ENCODE data around the gene LAMA2. TPM values are rescaled to one million over a fixed set of nuclear protein-coding genes. Genes with fewer than 3 reads are reported as not detected.

The LAMA2 gene
- total and polyA plus RNA-seq, 3 donors from 2014 or later = 25.9 to 94.8 (median 56.0) TPM

DNA sequence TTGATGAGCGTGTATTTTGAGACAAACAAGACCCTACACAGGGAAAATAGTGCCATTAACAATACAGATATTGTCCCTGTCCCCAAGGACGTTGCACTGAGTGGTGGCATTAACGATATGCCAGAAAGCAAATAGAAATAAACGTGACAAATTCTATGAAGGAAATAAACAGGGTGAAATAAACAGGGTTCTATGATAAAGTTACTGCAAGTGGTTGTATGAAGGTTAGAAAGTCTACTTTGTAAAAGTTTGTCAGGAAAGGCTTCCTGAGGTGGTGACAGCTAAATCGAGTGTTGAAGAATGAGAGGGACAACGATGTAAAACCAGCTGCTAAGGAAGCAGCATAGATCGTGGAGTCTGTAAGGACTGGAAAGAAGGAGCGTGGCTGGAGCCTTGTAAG, 380.2 kb downstream of the LAMA2 start:
- H3K9me3 ChIP-seq = no peaks in the 10 kb centered on the region
- intact Hi-C loops (cut with DNase I; ENCODE audit: low total_unique reads) = no loop called here
- no peaks in the 10 kb centered on the region for H3K27me3 ChIP-seq
- TF ChIP-seq POLR2A (IDR thresholded peaks at IDR 0.05) = no peak
- TF ChIP-seq, protein P1, sequence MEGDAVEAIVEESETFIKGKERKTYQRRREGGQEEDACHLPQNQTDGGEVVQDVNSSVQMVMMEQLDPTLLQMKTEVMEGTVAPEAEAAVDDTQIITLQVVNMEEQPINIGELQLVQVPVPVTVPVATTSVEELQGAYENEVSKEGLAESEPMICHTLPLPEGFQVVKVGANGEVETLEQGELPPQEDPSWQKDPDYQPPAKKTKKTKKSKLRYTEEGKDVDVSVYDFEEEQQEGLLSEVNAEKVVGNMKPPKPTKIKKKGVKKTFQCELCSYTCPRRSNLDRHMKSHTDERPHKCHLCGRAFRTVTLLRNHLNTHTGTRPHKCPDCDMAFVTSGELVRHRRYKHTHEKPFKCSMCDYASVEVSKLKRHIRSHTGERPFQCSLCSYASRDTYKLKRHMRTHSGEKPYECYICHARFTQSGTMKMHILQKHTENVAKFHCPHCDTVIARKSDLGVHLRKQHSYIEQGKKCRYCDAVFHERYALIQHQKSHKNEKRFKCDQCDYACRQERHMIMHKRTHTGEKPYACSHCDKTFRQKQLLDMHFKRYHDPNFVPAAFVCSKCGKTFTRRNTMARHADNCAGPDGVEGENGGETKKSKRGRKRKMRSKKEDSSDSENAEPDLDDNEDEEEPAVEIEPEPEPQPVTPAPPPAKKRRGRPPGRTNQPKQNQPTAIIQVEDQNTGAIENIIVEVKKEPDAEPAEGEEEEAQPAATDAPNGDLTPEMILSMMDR (IDR thresholded peaks at IDR 0.05) = no peak
- 81 to 86% methylated on average over 8 of the region's 8 CpGs for WGBS, 2 donors
- no peaks in the 10 kb centered on the region for H3K36me3 ChIP-seq (ENCODE audit: low read depth, missing control alignments)
- no peaks in the 10 kb centered on the region for H3K4me1 ChIP-seq
- no peak for DNase-seq
- no peak overlapping the region for H3K27ac ChIP-seq
- no peak overlapping the region for H3K4me3 ChIP-seq

DNA sequence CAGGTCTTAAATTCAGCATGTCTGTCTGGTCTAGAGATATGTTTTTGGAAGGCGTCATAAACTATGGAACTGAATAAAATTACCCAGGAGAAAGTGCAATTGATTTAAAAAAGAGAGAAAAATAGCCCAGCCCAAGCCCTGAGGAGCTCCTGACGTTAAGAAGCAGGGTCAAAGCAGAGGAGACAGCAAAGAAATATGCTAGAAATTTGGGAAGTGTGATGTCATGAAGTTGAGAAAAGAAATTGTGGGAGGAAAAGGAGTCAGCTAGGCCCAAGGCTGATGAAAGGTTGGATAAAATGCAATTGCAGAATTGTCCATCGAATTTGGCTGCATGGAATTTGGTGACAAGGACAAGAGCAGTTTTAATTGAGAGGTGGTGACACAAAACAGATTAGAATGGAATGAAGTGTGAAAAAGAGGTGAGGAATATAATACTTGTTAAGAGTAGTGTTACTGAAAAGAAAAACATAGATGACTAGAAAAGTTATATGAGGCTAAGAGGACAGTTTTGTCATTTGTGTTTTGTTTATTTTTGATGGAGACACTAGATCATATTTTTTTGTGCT, 381.6 kb downstream of the LAMA2 start:
- Histone ChIP-seq H3K27ac (no peak overlapping the region), H3K4me1 (no peaks in the 10 kb centered on the region), H3K9me3 (no peaks in the 10 kb centered on the region), H3K36me3 (ENCODE audit: low read depth, missing control alignments) (no peaks in the 10 kb centered on the region), H3K27me3 (no peaks in the 10 kb centered on the region), H3K4me3 (no peak overlapping the region)
- WGBS, 2 donors = 67% methylated on average over 3 of the region's 3 CpGs
- no peak for TF ChIP-seq POLR2A (IDR thresholded peaks at IDR 0.05)
- TF ChIP-seq, protein P1 (IDR thresholded peaks at IDR 0.05) = no peak
- intact Hi-C loops (cut with DNase I; ENCODE audit: low total_unique reads) = no loop called here
- no peak for DNase-seq

DNA sequence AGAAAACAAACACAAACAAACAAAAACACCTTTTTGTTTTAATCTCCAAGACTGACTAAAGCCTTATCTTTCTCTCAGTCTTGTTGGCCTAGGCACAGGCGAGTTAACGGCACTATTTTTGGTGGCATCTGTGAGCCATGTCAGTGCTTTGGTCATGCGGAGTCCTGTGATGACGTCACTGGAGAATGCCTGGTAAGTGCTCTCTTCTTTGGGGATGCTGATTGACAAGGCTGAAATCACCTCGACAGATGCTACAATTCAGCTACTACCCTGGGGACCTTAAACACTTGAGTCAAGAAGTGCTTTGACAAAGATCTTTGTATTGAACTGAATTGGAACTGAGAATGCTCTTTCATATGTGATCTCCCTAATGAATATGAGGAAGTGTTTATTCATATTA, 384.1 kb downstream of the LAMA2 start:
- intact Hi-C loops (cut with DNase I; ENCODE audit: low total_unique reads) = no loop called here
- no peaks in the 10 kb centered on the region for H3K9me3 ChIP-seq
- H3K36me3 ChIP-seq (ENCODE audit: low read depth, missing control alignments) = no peaks in the 10 kb centered on the region
- no peak overlapping the region for H3K27ac ChIP-seq
- no peak overlapping the region for H3K4me3 ChIP-seq
- DNase-seq = no peak
- WGBS, 2 donors = 89 to 90% methylated on average over 5 of the region's 5 CpGs
- no peaks in the 10 kb centered on the region for H3K27me3 ChIP-seq
- no peaks in the 10 kb centered on the region for H3K4me1 ChIP-seq
- TF ChIP-seq, protein P1 (IDR thresholded peaks at IDR 0.05) = no peak
- no peak for TF ChIP-seq POLR2A (IDR thresholded peaks at IDR 0.05)

DNA sequence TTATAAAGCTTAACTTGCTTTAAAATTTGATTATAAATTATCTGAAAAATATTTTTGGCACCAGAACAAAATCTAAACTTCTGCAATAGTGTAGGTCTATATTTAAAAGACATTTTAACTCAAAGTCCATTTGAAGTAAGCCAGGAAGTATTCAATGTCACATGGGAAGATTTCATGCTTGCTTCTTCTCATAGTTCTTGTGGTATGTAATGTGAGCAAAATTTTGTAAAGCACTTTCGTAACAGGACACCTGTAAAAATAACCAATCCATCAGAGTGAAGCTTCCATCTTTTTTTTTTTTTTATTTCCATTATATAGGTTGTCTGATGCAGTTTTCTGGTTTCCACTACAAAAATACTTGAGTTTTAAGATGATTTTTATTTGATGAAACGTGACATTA, 386.1 kb downstream of the LAMA2 start:
- TF ChIP-seq, protein P1 (IDR thresholded peaks at IDR 0.05) = no peak
- TF ChIP-seq POLR2A (IDR thresholded peaks at IDR 0.05) = no peak
- WGBS, 2 donors = 94 to 97% methylated on average over 2 of the region's 2 CpGs

DNA sequence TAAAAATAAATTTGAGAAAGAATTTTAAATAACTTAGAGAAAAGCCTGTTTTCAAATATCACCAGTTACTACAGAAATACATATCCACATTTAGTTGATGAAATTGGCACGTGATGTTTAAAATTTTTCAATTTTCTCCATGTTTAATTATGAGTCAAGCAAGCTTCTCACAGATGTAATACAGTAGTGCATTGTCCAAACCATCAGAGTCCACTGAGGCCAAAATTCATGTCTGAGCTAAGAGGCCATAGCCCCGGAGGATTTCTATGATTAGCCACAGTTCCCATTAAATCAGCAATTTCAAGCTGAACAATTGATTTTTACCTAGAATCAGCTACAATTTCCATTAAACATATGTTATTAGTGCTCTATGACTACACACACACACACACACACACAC, 387.0 kb downstream of the LAMA2 start:
- intact Hi-C loops (cut with DNase I; ENCODE audit: low total_unique reads) = no loop called here
- no peak for DNase-seq
- WGBS, 2 donors = 89 to 96% methylated on average over 2 of the region's 2 CpGs
- TF ChIP-seq, protein P1 (IDR thresholded peaks at IDR 0.05) = no peak
- no peak for TF ChIP-seq POLR2A (IDR thresholded peaks at IDR 0.05)
- Histone ChIP-seq H3K27ac (no peak overlapping the region), H3K4me3 (no peak overlapping the region), H3K4me1 (no peaks in the 10 kb centered on the region), H3K27me3 (no peaks in the 10 kb centered on the region), H3K36me3 (ENCODE audit: low read depth, missing control alignments) (no peaks in the 10 kb centered on the region), H3K9me3 (no peaks in the 10 kb centered on the region)

More for the DNA sequence above, 386.1 kb downstream of the LAMA2 start:
- H3K9me3 ChIP-seq = no peaks in the 10 kb centered on the region
- no peak overlapping the region for H3K4me3 ChIP-seq
- intact Hi-C loops (cut with DNase I; ENCODE audit: low total_unique reads) = no loop called here
- DNase-seq = no peak
- H3K36me3 ChIP-seq (ENCODE audit: low read depth, missing control alignments) = no peaks in the 10 kb centered on the region
- H3K27me3 ChIP-seq = no peaks in the 10 kb centered on the region
- H3K27ac ChIP-seq = no peak overlapping the region
- H3K4me1 ChIP-seq = no peaks in the 10 kb centered on the region

Measured in testis (tissue), 3 donors.